ENCODE results near the gene ANTXR1. TPM values are rescaled to one million over a fixed set of nuclear protein-coding genes. Genes with fewer than 3 reads are reported as not detected.

Gene ANTXR1
- total RNA-seq, 1 experiment from 2014 or later: 37.3 TPM

DNA sequence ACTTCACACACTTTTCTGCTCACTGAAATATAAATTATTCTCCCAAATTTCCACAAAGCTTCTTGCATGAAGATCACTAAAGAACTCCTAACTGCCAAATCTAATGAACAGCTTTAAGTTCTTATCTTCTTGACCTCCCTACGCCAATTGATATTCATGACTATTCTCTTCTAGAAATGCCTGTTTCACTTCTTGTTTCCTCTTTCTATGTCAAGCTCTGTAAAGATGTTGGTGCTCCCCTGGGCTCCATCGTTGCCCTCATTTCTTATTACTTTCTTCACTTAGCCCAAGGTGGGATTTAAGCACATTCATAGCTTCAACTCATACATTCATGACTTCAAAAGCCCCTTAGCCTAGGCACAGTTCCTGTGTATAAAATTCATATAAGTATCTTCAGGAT, 9.2 kb upstream of the ANTXR1 start:
- H3K9me3 Mint-ChIP-seq: peaks cover 13 to 21% of the 10 kb centered on the region in 2 experiments
- H3T11ph ChIP-seq (ENCODE audit: low read length): no peak overlapping the region
- H3K9me3 ChIP-seq (ENCODE audit: control insufficient read depth, low read depth, low read length): no peaks in the 10 kb centered on the region
- H3K18ac ChIP-seq (ENCODE audit: insufficient read length, low read depth, low read length): no peak overlapping the region
- H3K23me2 ChIP-seq (ENCODE audit: insufficient read length, low read depth, low read length, poor library complexity, severe bottlenecking): no peaks in the 10 kb centered on the region
- H4K8ac ChIP-seq (replicated peaks; ENCODE audit: insufficient read length, low read depth, low read length): no peak overlapping the region
- H2BK120ac ChIP-seq (ENCODE audit: low read depth, low read length, poor library complexity, severe bottlenecking): no peak overlapping the region
- H3K14ac ChIP-seq (ENCODE audit: insufficient read depth, low read length): no peak overlapping the region
- no peaks in the 10 kb centered on the region for H3K27me3 ChIP-seq (ENCODE audit: insufficient read depth, low read length)
- H3K27me3 Mint-ChIP-seq (ENCODE audit: low read depth): peaks cover 10% of the 10 kb centered on the region
- H2BK15ac ChIP-seq (ENCODE audit: low read depth, low read length): no peak overlapping the region
- no peak overlapping the region for H3K27ac ChIP-seq (ENCODE audit: insufficient read length, low read depth, low read length)
- no peak overlapping the region for H2AFZ ChIP-seq (ENCODE audit: low read length)
- TF ChIP-seq, protein P1, sequence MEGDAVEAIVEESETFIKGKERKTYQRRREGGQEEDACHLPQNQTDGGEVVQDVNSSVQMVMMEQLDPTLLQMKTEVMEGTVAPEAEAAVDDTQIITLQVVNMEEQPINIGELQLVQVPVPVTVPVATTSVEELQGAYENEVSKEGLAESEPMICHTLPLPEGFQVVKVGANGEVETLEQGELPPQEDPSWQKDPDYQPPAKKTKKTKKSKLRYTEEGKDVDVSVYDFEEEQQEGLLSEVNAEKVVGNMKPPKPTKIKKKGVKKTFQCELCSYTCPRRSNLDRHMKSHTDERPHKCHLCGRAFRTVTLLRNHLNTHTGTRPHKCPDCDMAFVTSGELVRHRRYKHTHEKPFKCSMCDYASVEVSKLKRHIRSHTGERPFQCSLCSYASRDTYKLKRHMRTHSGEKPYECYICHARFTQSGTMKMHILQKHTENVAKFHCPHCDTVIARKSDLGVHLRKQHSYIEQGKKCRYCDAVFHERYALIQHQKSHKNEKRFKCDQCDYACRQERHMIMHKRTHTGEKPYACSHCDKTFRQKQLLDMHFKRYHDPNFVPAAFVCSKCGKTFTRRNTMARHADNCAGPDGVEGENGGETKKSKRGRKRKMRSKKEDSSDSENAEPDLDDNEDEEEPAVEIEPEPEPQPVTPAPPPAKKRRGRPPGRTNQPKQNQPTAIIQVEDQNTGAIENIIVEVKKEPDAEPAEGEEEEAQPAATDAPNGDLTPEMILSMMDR (conservative IDR thresholded peaks at IDR 0.05): no peak
- no peak overlapping the region for H2BK5ac ChIP-seq (ENCODE audit: insufficient read length, low read length)
- H3K4me3 Mint-ChIP-seq: no peak overlapping the region
- no peak overlapping the region for H2AK5ac ChIP-seq (ENCODE audit: insufficient read length, low read length)
- no peak overlapping the region for H3K9ac ChIP-seq (ENCODE audit: extremely low read depth, insufficient read length, low read length)
- no peaks in the 10 kb centered on the region for H3K79me1 ChIP-seq (ENCODE audit: insufficient read depth, low read depth, low read length, poor library complexity, severe bottlenecking)
- H2BK20ac ChIP-seq (ENCODE audit: low read depth, low read length, poor library complexity, severe bottlenecking): no peak overlapping the region
- no peaks in the 10 kb centered on the region for H3K79me2 ChIP-seq (ENCODE audit: insufficient read depth, low read length)
- H3K27ac Mint-ChIP-seq: no peak overlapping the region
- no CpG with 5 or more reads among the region's 2 CpGs for WGBS (ENCODE audit: extremely low coverage, insufficient read length, low lambda C conversion rate)
- no peaks in the 10 kb centered on the region for H3K4me1 ChIP-seq (ENCODE audit: insufficient read depth, low read length)
- H3K23ac ChIP-seq (ENCODE audit: insufficient read length, low read depth, low read length): no peak overlapping the region
- H3K4me1 Mint-ChIP-seq: no peaks in the 10 kb centered on the region
- no peak overlapping the region for H3K4ac ChIP-seq (ENCODE audit: low read depth, low read length)
- no peak overlapping the region for H3K4me2 ChIP-seq (ENCODE audit: insufficient read depth, insufficient read length, low read length)
- no peak overlapping the region for H4K91ac ChIP-seq (ENCODE audit: insufficient read length, low read depth, low read length)
- H3K36me3 Mint-ChIP-seq (ENCODE audit: insufficient read depth in 1 of 3, low read depth in 3 of 3): no peaks in the 10 kb centered on the region; a peak in 2 of 7 replicates
- no peak overlapping the region for H2BK12ac ChIP-seq (ENCODE audit: insufficient read length, low read depth, low read length)
- no peak overlapping the region for H3K56ac ChIP-seq (ENCODE audit: insufficient read length, low read depth, low read length)
- no peaks in the 10 kb centered on the region for H4K20me1 ChIP-seq (ENCODE audit: control insufficient read depth, insufficient read depth, insufficient read length)
- H4K5ac ChIP-seq (ENCODE audit: insufficient read length, low read depth, low read length): no peak overlapping the region
- DNase-seq: no peak
